ENCODE results near the gene RBM15. TPM values are rescaled to one million over a fixed set of nuclear protein-coding genes. Genes with fewer than 3 reads are reported as not detected.
A peak's percentile ranks its signal among the peaks of the same experiment; 100 is the strongest.

The RBM15 gene
- 29.7 TPM for total RNA-seq

- Histone ChIP-seq H3K4me3 (ENCODE audit: low read length in 3 of 3) (peak within 1 kb of the TSS; percentile 97 to 98 (median 97)), H3K9ac (ENCODE audit: low read depth in 1 of 3, low read length in 3 of 3) (peak within 1 kb of the TSS; percentile 97 to 99 (median 98)), H3K4me1 (ENCODE audit: control insufficient read depth in 3 of 3, insufficient read depth in 3 of 3, low read length in 3 of 3) (peaks cover 31 to 47% (median 42%) of the 10 kb centered on the region in 3 donors), H3K27ac (ENCODE audit: low read depth, low read length) (peak within 1 kb of the TSS; percentile 98), H3K36me3 (ENCODE audit: control insufficient read depth in 3 of 3, insufficient read depth in 3 of 3, low read length in 3 of 3) (peaks cover 15 to 16% (median 15%) of the 10 kb centered on the region in 3 donors), H3K27me3 (ENCODE audit: control insufficient read depth in 3 of 3, insufficient read depth in 3 of 3, low read length in 3 of 3) (no peaks in the 10 kb centered on the region), H3K9me3 (ENCODE audit: control insufficient read depth in 3 of 3, low read length in 3 of 3) (no peaks in the 10 kb centered on the region)
These were observed at the start of gene RBM15 for GRCh38 chr1:110338886-110339406. TSS of gene RBM15 (plus strand) at chr1:110339377. CDS start at chr1:110339406, 29 bp downstream.

DNA sequence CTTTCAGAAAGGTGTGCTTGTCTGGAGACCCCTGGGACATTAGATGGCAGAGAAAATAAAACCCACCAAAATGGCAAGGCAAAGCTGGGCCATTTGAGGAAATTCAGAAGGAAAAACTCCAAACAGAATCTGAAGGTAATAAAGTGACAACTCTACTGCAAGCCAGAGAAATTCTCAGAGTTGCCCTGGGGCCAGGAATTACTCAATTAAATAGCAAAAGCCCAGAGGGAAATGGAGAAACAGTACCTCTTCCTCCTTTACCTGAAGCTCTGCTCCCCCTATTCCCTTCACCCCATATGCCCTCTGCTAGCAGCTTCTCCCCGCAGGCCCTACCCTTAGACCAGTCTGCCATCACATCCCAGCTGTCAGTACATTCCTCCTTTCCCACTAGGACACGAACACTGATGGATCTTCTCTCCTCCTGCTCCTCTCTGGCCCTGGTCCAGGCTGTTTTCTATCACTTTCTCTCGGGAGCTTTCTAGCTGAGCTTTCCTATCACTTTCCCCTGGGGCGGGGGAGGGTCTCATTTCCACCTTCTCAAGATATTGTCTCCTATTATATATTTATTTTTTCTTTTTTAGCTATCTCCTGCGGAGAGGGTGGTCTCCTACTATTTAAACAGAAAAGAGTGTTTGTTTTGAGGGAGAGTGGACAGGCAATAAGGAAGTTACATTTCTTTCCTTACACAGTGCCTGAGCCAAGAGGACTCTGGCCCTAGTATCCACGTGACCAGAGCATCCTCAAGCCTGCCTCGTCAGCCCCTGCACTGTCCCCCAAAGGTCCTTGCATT is 47.7 kb upstream of the RBM15 start:
- Histone ChIP-seq H3K27ac (ENCODE audit: low read depth, low read length) (no peak overlapping the region), H3K9me3 (ENCODE audit: control insufficient read depth in 3 of 3, low read length in 3 of 3) (no peaks in the 10 kb centered on the region), H3K4me1 (ENCODE audit: control insufficient read depth in 3 of 3, insufficient read depth in 3 of 3, low read length in 3 of 3) (peaks cover 2 to 10% (median 7%) of the 10 kb centered on the region in 3 donors), H3K27me3 (ENCODE audit: control insufficient read depth in 3 of 3, insufficient read depth in 3 of 3, low read length in 3 of 3) (no peaks in the 10 kb centered on the region), H3K36me3 (ENCODE audit: control insufficient read depth in 3 of 3, insufficient read depth in 3 of 3, low read length in 3 of 3) (no peaks in the 10 kb centered on the region), H3K9ac (ENCODE audit: low read depth in 1 of 3, low read length in 3 of 3) (no peak overlapping the region), H3K4me3 (ENCODE audit: low read length in 3 of 3) (no peak overlapping the region)

DNA sequence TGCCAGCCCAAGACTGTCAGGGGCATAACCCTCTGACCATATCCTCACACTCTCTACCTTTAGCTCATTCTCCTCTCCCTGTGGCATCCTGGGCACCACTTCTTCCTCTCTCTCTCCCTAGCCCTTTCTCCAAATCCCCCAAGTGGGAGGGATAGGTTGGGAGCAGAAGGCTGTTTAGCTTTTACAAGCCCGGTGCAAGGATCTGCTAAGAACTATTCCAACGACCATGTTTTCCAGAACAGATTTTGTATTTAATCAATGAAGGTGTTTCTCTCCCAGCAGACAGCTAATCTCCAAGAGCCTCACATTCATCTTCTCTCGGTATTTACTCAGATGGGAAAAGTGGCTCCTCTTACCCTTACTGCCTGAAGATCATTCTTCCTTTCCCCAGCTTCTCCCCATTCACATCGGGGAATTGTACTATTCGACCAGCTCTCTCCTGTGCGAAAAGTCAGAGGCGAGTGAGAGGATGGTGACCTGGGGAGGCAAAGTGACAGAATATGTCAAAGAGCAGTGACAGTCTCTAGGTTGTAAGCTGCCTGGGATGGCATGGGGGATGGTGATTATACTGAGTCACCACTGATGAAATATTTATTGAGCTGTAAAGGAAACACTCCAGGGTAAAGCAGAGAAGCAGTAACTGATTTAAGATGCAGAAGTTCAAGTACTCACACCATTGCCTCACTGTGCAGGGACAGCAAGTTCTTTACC is 47.0 kb upstream of the RBM15 start:
- Histone ChIP-seq H3K9ac (ENCODE audit: low read depth in 1 of 3, low read length in 3 of 3) (no peak overlapping the region), H3K27ac (ENCODE audit: low read depth, low read length) (no peak overlapping the region), H3K4me1 (ENCODE audit: control insufficient read depth in 3 of 3, insufficient read depth in 3 of 3, low read length in 3 of 3) (peaks cover 2 to 7% (median 5%) of the 10 kb centered on the region in 3 donors), H3K27me3 (ENCODE audit: control insufficient read depth in 3 of 3, insufficient read depth in 3 of 3, low read length in 3 of 3) (no peaks in the 10 kb centered on the region), H3K4me3 (ENCODE audit: low read length in 3 of 3) (no peak overlapping the region), H3K36me3 (ENCODE audit: control insufficient read depth in 3 of 3, insufficient read depth in 3 of 3, low read length in 3 of 3) (no peaks in the 10 kb centered on the region), H3K9me3 (ENCODE audit: control insufficient read depth in 3 of 3, low read length in 3 of 3) (no peaks in the 10 kb centered on the region)

- no peaks in the 10 kb centered on the region for H3K27me3 ChIP-seq (ENCODE audit: control insufficient read depth in 3 of 3, insufficient read depth in 3 of 3, low read length in 3 of 3)
- no peak overlapping the region for H3K9ac ChIP-seq (ENCODE audit: low read depth in 1 of 3, low read length in 3 of 3)
- H3K4me3 ChIP-seq (ENCODE audit: low read length in 3 of 3), result no peak overlapping the region
- no peak overlapping the region for H3K27ac ChIP-seq (ENCODE audit: low read depth, low read length)
- peaks cover 0 to 7% (median 0%) of the 10 kb centered on the region in 3 donors for H3K4me1 ChIP-seq (ENCODE audit: control insufficient read depth in 3 of 3, insufficient read depth in 3 of 3, low read length in 3 of 3)
- H3K36me3 ChIP-seq (ENCODE audit: control insufficient read depth in 3 of 3, insufficient read depth in 3 of 3, low read length in 3 of 3), result no peaks in the 10 kb centered on the region
- H3K9me3 ChIP-seq (ENCODE audit: control insufficient read depth in 3 of 3, low read length in 3 of 3), result no peaks in the 10 kb centered on the region
These were observed 45.5 kb upstream of the RBM15 start for GRCh38 chr1:110293601-110294104.

DNA sequence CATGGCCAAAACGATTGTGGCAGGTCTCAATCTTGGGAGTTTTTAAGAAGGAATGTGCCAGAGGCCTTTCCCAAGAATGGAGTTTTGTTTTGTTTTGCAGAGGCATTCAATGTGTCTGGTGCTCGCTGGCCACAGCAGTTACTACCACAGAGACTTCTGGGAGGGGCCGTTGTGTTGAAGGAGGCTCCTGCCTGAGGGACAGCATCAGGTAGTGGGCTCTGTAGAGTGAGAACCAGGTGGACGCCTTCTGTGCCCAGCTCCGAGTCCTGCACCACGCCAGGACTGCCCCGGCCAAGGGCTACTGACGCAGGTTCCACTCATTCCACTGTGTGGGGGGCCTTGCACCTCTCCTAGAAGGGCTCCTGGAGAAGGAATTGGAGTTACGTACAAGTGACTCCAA is 44.9 kb upstream of the RBM15 start:
- Histone ChIP-seq H3K9ac (ENCODE audit: low read depth in 1 of 3, low read length in 3 of 3) (no peak overlapping the region), H3K4me3 (ENCODE audit: low read length in 3 of 3) (no peak overlapping the region), H3K27ac (ENCODE audit: low read depth, low read length) (no peak overlapping the region), H3K4me1 (ENCODE audit: control insufficient read depth in 3 of 3, insufficient read depth in 3 of 3, low read length in 3 of 3) (peaks cover 0 to 7% (median 0%) of the 10 kb centered on the region in 3 donors), H3K36me3 (ENCODE audit: control insufficient read depth in 3 of 3, insufficient read depth in 3 of 3, low read length in 3 of 3) (no peaks in the 10 kb centered on the region), H3K27me3 (ENCODE audit: control insufficient read depth in 3 of 3, insufficient read depth in 3 of 3, low read length in 3 of 3) (no peaks in the 10 kb centered on the region), H3K9me3 (ENCODE audit: control insufficient read depth in 3 of 3, low read length in 3 of 3) (no peaks in the 10 kb centered on the region)

- no peaks in the 10 kb centered on the region for H3K27me3 ChIP-seq (ENCODE audit: control insufficient read depth in 3 of 3, insufficient read depth in 3 of 3, low read length in 3 of 3)
These were observed 40.2 kb upstream of the RBM15 start for GRCh38 chr1:110298991-110299390.

DNA sequence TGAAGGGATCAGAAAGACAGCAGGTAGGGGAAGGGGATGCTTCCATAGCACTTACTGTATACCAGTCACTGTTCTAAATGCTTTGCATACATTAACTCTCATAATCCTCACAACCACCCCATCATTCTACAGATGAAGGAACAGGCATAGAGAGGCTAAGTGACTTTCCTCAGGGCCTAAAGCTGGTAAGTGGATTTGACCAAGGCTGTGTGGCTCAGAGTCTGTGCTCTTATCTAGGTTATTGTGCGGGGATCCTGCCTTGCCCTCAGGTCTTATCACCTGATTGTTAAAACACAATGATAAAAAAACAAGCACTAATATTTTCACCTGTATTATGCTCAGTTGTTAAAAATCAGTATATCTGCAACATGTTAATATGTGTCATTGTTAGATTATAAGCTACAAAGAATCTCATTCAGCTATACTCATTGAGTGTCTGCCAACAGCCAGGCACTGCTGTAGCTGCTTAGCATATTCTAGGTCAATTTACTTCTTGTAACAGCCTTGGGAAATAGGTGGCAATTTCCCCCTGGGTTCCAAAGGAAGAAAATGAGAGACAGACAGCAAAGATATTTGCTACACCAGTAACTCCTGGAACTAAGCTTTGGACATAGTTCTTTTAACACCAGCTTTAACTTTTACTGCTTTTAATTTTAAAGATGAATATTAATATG is 38.6 kb upstream of the RBM15 start:
- Histone ChIP-seq H3K9me3 (ENCODE audit: control insufficient read depth in 3 of 3, low read length in 3 of 3) (no peaks in the 10 kb centered on the region), H3K9ac (ENCODE audit: low read depth in 1 of 3, low read length in 3 of 3) (no peak overlapping the region), H3K27me3 (ENCODE audit: control insufficient read depth in 3 of 3, insufficient read depth in 3 of 3, low read length in 3 of 3) (no peaks in the 10 kb centered on the region), H3K4me1 (ENCODE audit: control insufficient read depth in 3 of 3, insufficient read depth in 3 of 3, low read length in 3 of 3) (no peaks in the 10 kb centered on the region), H3K27ac (ENCODE audit: low read depth, low read length) (no peak overlapping the region), H3K4me3 (ENCODE audit: low read length in 3 of 3) (no peak overlapping the region), H3K36me3 (ENCODE audit: control insufficient read depth in 3 of 3, insufficient read depth in 3 of 3, low read length in 3 of 3) (no peaks in the 10 kb centered on the region)

More at GRCh38 chr1:110298991-110299390, 40.2 kb upstream of the RBM15 start:
- H3K36me3 ChIP-seq (ENCODE audit: control insufficient read depth in 3 of 3, insufficient read depth in 3 of 3, low read length in 3 of 3), result no peaks in the 10 kb centered on the region
- no peaks in the 10 kb centered on the region for H3K4me1 ChIP-seq (ENCODE audit: control insufficient read depth in 3 of 3, insufficient read depth in 3 of 3, low read length in 3 of 3)
- H3K4me3 ChIP-seq (ENCODE audit: low read length in 3 of 3), result no peak overlapping the region
- no peak overlapping the region for H3K27ac ChIP-seq (ENCODE audit: low read depth, low read length)
- H3K9me3 ChIP-seq (ENCODE audit: control insufficient read depth in 3 of 3, low read length in 3 of 3), result no peaks in the 10 kb centered on the region
- H3K9ac ChIP-seq (ENCODE audit: low read depth in 1 of 3, low read length in 3 of 3), result no peak overlapping the region

- H3K4me3 ChIP-seq (ENCODE audit: low read length in 3 of 3), result no peak overlapping the region
- no peaks in the 10 kb centered on the region for H3K4me1 ChIP-seq (ENCODE audit: control insufficient read depth in 3 of 3, insufficient read depth in 3 of 3, low read length in 3 of 3)
- H3K27me3 ChIP-seq (ENCODE audit: control insufficient read depth in 3 of 3, insufficient read depth in 3 of 3, low read length in 3 of 3), result no peaks in the 10 kb centered on the region
- H3K27ac ChIP-seq (ENCODE audit: low read depth, low read length), result no peak overlapping the region
- H3K36me3 ChIP-seq (ENCODE audit: control insufficient read depth in 3 of 3, insufficient read depth in 3 of 3, low read length in 3 of 3), result no peaks in the 10 kb centered on the region
- H3K9ac ChIP-seq (ENCODE audit: low read depth in 1 of 3, low read length in 3 of 3), result no peak overlapping the region
- no peaks in the 10 kb centered on the region for H3K9me3 ChIP-seq (ENCODE audit: control insufficient read depth in 3 of 3, low read length in 3 of 3)
These were observed 36.3 kb upstream of the RBM15 start for GRCh38 chr1:110302836-110303235.

- no peaks in the 10 kb centered on the region for H3K36me3 ChIP-seq (ENCODE audit: control insufficient read depth in 3 of 3, insufficient read depth in 3 of 3, low read length in 3 of 3)
- H3K9ac ChIP-seq (ENCODE audit: low read depth in 1 of 3, low read length in 3 of 3), result no peak overlapping the region
- H3K27ac ChIP-seq (ENCODE audit: low read depth, low read length), result no peak overlapping the region
- no peak overlapping the region for H3K4me3 ChIP-seq (ENCODE audit: low read length in 3 of 3)
- no peaks in the 10 kb centered on the region for H3K27me3 ChIP-seq (ENCODE audit: control insufficient read depth in 3 of 3, insufficient read depth in 3 of 3, low read length in 3 of 3)
- H3K9me3 ChIP-seq (ENCODE audit: control insufficient read depth in 3 of 3, low read length in 3 of 3), result no peaks in the 10 kb centered on the region
- peaks cover 0 to 3% (median 3%) of the 10 kb centered on the region in 3 donors for H3K4me1 ChIP-seq (ENCODE audit: control insufficient read depth in 3 of 3, insufficient read depth in 3 of 3, low read length in 3 of 3)
These were observed 33.2 kb upstream of the RBM15 start for GRCh38 chr1:110305900-110306420.

Measured in skeletal muscle tissue (tissue), 4 donors.